Measurements from ENCODE around the gene TMEM143.

The TMEM143 gene

GRCh38 chr19:48361912-48362311, 1.8 kb downstream of the TMEM143 start:
- no peak for DNase-seq (ENCODE audit: low read depth in 2 of 3, low spot score in 1 of 3)

GRCh38 chr19:48359123-48359522, 4.6 kb downstream of the TMEM143 start:
- no peak for DNase-seq (ENCODE audit: low read depth in 2 of 3, low spot score in 1 of 3)

GRCh38 chr19:48355365-48355954, 8.3 kb downstream of the TMEM143 start:
- DNase-seq (ENCODE audit: low read depth in 2 of 3, low spot score in 1 of 3): no peak

GRCh38 chr19:48354332-48354992, 9.3 kb downstream of the TMEM143 start:
- DNase-seq (ENCODE audit: low read depth in 2 of 3, low spot score in 1 of 3): no peak

GRCh38 chr19:48353677-48354076, 10.1 kb downstream of the TMEM143 start:
- DNase-seq (ENCODE audit: low read depth in 2 of 3, low spot score in 1 of 3): no peak

- peak; percentile 73 to 90 (median 77) for DNase-seq (ENCODE audit: low read depth in 2 of 3, low spot score in 1 of 3)
Observed at GRCh38 chr19:48351341-48351752, 12.4 kb downstream of the TMEM143 start.

GRCh38 chr19:48350856-48351255, 12.9 kb downstream of the TMEM143 start:
- DNase-seq (ENCODE audit: low read depth in 2 of 3, low spot score in 1 of 3): no peak

GRCh38 chr19:48348737-48349136, 15.0 kb downstream of the TMEM143 start:
- no peak for DNase-seq (ENCODE audit: low read depth in 2 of 3, low spot score in 1 of 3)

- DNase-seq (ENCODE audit: low read depth in 2 of 3, low spot score in 1 of 3): no peak
Observed at GRCh38 chr19:48348045-48348444, 15.7 kb downstream of the TMEM143 start.

GRCh38 chr19:48346191-48346590, 17.5 kb downstream of the TMEM143 start:
- DNase-seq (ENCODE audit: low read depth in 2 of 3, low spot score in 1 of 3): no peak

- no peak for DNase-seq (ENCODE audit: low read depth in 2 of 3, low spot score in 1 of 3)
Observed at GRCh38 chr19:48344892-48345291, 18.8 kb downstream of the TMEM143 start.

GRCh38 chr19:48342841-48343540, 20.7 kb downstream of the TMEM143 start:
- no peak for DNase-seq (ENCODE audit: low read depth in 2 of 3, low spot score in 1 of 3)

GRCh38 chr19:48342414-48342738, 21.4 kb downstream of the TMEM143 start:
- DNase-seq (ENCODE audit: low read depth in 2 of 3, low spot score in 1 of 3): no peak

GRCh38 chr19:48341515-48342413, 22.0 kb downstream of the TMEM143 start:
- no peak for DNase-seq (ENCODE audit: low read depth in 2 of 3, low spot score in 1 of 3)

GRCh38 chr19:48340995-48341394, 22.7 kb downstream of the TMEM143 start:
- no peak for DNase-seq (ENCODE audit: low read depth in 2 of 3, low spot score in 1 of 3)

GRCh38 chr19:48338802-48339503, 24.8 kb downstream of the TMEM143 start:
- DNase-seq (ENCODE audit: low read depth in 2 of 3, low spot score in 1 of 3): no peak

- DNase-seq (ENCODE audit: low read depth in 2 of 3, low spot score in 1 of 3): no peak
Observed at GRCh38 chr19:48338253-48338755, 25.4 kb downstream of the TMEM143 start.

- DNase-seq (ENCODE audit: low read depth in 2 of 3, low spot score in 1 of 3): peak; percentile 87 to 91 (median 89)
Observed at GRCh38 chr19:48333467-48334384, 30.0 kb downstream of the TMEM143 start.

GRCh38 chr19:48332662-48333466, 30.9 kb downstream of the TMEM143 start:
- DNase-seq (ENCODE audit: low read depth in 2 of 3, low spot score in 1 of 3): peak; percentile 78 to 89 (median 81)
